A673 (cell line): ENCODE measurements around the gene FRMD1.

Experiments used
- CTCF ChIP-seq: fragments of 300-800, 200-600 bp; sonication (generic); conservative IDR thresholded peaks from 2 replicates; pipeline ENCODE4 v1.5.1; 2017; ENCODE audit warnings: low read depth, mild to moderate bottlenecking, antibody characterized with exemption, low read length, moderate library complexity, mixed read lengths
- EZH2 ChIP-seq: fragments of 200-600 bp; sonication (generic); IDR thresholded peaks from 2 replicates; pipeline ENCODE4 v1.6.1; 2017; ENCODE audit warnings: borderline replicate concordance, low read depth, mild to moderate bottlenecking, mixed read lengths, antibody characterized with exemption, low read length; ENCODE audit not compliant: poor library complexity, severe bottlenecking

GRCh38 chr6:168124158-168124557 is 45.1 kb upstream of the FRMD1 start:
- TF ChIP-seq EZH2 (no peak), CTCF (no peak)
